Measurements from ENCODE around the gene TEKTIP1.

Gene TEKTIP1

GRCh38 chr19:3515891-3516422, 23.0 kb upstream of the TEKTIP1 start:
- Histone ChIP-seq H3K9me3 (ENCODE audit: insufficient read depth, low read length, severe bottlenecking) (no peaks in the 10 kb centered on the region), H3K4me2 (ENCODE audit: insufficient read depth, low read length) (no peak overlapping the region), H2AFZ (ENCODE audit: low read depth, low read length) (no peak overlapping the region), H3K79me2 (ENCODE audit: insufficient read depth, low read length) (peaks cover 100% of the 10 kb centered on the region), H4K20me1 (ENCODE audit: insufficient read depth, low read length) (peaks cover 91% of the 10 kb centered on the region), H3K27me3 (ENCODE audit: insufficient read depth, low read length, poor library complexity) (no peaks in the 10 kb centered on the region), H3K9ac (ENCODE audit: low read depth, low read length) (no peak overlapping the region), H3K4me1 (ENCODE audit: insufficient read depth, low read length) (peaks cover 2% of the 10 kb centered on the region; the same call in 1 of the 2 replicates), H3K27ac (ENCODE audit: low read length) (peak overlapping the region; percentile 57; the same call in 1 of the 2 replicates), H3K36me3 (ENCODE audit: insufficient read depth, low read length) (peaks cover 78% of the 10 kb centered on the region), H3K4me3 (ENCODE audit: low read depth in 1 of 2, low read length in 2 of 2) (no peak overlapping the region)
- TF ChIP-seq, protein P1, sequence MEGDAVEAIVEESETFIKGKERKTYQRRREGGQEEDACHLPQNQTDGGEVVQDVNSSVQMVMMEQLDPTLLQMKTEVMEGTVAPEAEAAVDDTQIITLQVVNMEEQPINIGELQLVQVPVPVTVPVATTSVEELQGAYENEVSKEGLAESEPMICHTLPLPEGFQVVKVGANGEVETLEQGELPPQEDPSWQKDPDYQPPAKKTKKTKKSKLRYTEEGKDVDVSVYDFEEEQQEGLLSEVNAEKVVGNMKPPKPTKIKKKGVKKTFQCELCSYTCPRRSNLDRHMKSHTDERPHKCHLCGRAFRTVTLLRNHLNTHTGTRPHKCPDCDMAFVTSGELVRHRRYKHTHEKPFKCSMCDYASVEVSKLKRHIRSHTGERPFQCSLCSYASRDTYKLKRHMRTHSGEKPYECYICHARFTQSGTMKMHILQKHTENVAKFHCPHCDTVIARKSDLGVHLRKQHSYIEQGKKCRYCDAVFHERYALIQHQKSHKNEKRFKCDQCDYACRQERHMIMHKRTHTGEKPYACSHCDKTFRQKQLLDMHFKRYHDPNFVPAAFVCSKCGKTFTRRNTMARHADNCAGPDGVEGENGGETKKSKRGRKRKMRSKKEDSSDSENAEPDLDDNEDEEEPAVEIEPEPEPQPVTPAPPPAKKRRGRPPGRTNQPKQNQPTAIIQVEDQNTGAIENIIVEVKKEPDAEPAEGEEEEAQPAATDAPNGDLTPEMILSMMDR (IDR thresholded peaks at IDR 0.05; ENCODE audit: borderline replicate concordance, extremely low read depth, low read length, poor library complexity, severe bottlenecking), result no peak
- no peak for TF ChIP-seq EZH2 (IDR thresholded peaks at IDR 0.05; ENCODE audit: borderline replicate concordance, low read depth, low read length, severe bottlenecking)
- DNase-seq (no peak), ATAC-seq (ENCODE audit: insufficient read depth, low read depth) (no peak)

DNA sequence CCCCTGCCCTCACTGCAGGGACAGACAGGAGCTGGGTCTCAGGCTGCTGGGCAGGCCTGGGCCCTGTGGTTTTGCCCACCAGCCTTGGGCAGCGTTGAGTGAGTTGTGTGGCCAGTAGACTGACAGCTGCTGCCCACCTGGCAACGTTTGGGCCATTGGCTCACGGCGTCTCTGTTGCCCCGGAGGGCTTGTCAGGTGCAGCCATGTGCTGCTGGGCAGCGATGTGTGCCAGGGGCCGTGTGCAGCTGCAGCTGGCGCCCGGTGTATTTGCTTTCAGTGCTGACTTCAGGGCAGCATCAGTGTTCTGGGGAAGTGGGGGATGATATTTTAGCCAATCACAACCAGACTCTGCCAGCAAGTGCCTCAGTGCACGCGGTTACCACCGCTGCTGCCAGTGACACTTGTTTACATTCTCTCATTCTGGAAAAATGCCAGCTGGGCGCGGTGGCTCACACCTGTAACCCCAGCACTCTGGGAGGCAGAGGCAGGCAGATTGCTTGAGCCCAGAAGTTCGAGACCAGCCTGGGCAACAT, 22.2 kb upstream of the TEKTIP1 start:
- TF ChIP-seq, protein P1 (IDR thresholded peaks at IDR 0.05; ENCODE audit: borderline replicate concordance, extremely low read depth, low read length, poor library complexity, severe bottlenecking), result no peak
- TF ChIP-seq EZH2 (IDR thresholded peaks at IDR 0.05; ENCODE audit: borderline replicate concordance, low read depth, low read length, severe bottlenecking), result no peak
- H3K4me2 ChIP-seq (ENCODE audit: insufficient read depth, low read length), result no peak overlapping the region
- no peak overlapping the region for H3K9ac ChIP-seq (ENCODE audit: low read depth, low read length)
- ATAC-seq (ENCODE audit: insufficient read depth, low read depth) (peak; percentile 60; the same call in 2 of the 3 replicates), DNase-seq (peak; percentile 49)
- H3K4me3 ChIP-seq (ENCODE audit: low read depth in 1 of 2, low read length in 2 of 2), result no peak overlapping the region
- H3K4me1 ChIP-seq (ENCODE audit: insufficient read depth, low read length), result peaks cover 2% of the 10 kb centered on the region; the same call in 1 of the 2 replicates
- H3K36me3 ChIP-seq (ENCODE audit: insufficient read depth, low read length), result peaks cover 76% of the 10 kb centered on the region
- peaks cover 100% of the 10 kb centered on the region for H3K79me2 ChIP-seq (ENCODE audit: insufficient read depth, low read length)
- no peak overlapping the region for H3K27ac ChIP-seq (ENCODE audit: low read length)
- no peaks in the 10 kb centered on the region for H3K9me3 ChIP-seq (ENCODE audit: insufficient read depth, low read length, severe bottlenecking)
- H2AFZ ChIP-seq (ENCODE audit: low read depth, low read length), result no peak overlapping the region
- H3K27me3 ChIP-seq (ENCODE audit: insufficient read depth, low read length, poor library complexity), result no peaks in the 10 kb centered on the region
- H4K20me1 ChIP-seq (ENCODE audit: insufficient read depth, low read length), result peaks cover 89% of the 10 kb centered on the region

- ATAC-seq (ENCODE audit: insufficient read depth, low read depth), result no peak
- H2AFZ ChIP-seq (ENCODE audit: low read depth, low read length), result no peak overlapping the region
- TF ChIP-seq EZH2 (IDR thresholded peaks at IDR 0.05; ENCODE audit: borderline replicate concordance, low read depth, low read length, severe bottlenecking), result no peak
- TF ChIP-seq, protein P1 (IDR thresholded peaks at IDR 0.05; ENCODE audit: borderline replicate concordance, extremely low read depth, low read length, poor library complexity, severe bottlenecking), result no peak
- no peak overlapping the region for H3K4me3 ChIP-seq (ENCODE audit: low read depth in 1 of 2, low read length in 2 of 2)
- H3K9ac ChIP-seq (ENCODE audit: low read depth, low read length), result no peak overlapping the region
- H3K27me3 ChIP-seq (ENCODE audit: insufficient read depth, low read length, poor library complexity), result no peaks in the 10 kb centered on the region
- no peak for DNase-seq
- H3K27ac ChIP-seq (ENCODE audit: low read length), result no peak overlapping the region
- H3K4me2 ChIP-seq (ENCODE audit: insufficient read depth, low read length), result no peak overlapping the region
- H3K79me2 ChIP-seq (ENCODE audit: insufficient read depth, low read length), result peaks cover 100% of the 10 kb centered on the region
- peaks cover 2% of the 10 kb centered on the region; the same call in 1 of the 2 replicates for H3K4me1 ChIP-seq (ENCODE audit: insufficient read depth, low read length)
- H3K9me3 ChIP-seq (ENCODE audit: insufficient read depth, low read length, severe bottlenecking), result no peaks in the 10 kb centered on the region
- H4K20me1 ChIP-seq (ENCODE audit: insufficient read depth, low read length), result peaks cover 89% of the 10 kb centered on the region
- peaks cover 77% of the 10 kb centered on the region for H3K36me3 ChIP-seq (ENCODE audit: insufficient read depth, low read length)
Measured at GRCh38 chr19:3517638-3518037, 21.3 kb upstream of the TEKTIP1 start.
